GM19328 (cell line): ENCODE data around the gene DHX8.

Experiments
- ATAC-seq: cut with Tn5 transposase; IDR thresholded peaks from one replicate; pipeline ENCODE4 v1.9.1; 2021; ENCODE audit warnings: mild to moderate bottlenecking, moderate library complexity; ENCODE audit not compliant: unreplicated experiment

Gene DHX8

DNA sequence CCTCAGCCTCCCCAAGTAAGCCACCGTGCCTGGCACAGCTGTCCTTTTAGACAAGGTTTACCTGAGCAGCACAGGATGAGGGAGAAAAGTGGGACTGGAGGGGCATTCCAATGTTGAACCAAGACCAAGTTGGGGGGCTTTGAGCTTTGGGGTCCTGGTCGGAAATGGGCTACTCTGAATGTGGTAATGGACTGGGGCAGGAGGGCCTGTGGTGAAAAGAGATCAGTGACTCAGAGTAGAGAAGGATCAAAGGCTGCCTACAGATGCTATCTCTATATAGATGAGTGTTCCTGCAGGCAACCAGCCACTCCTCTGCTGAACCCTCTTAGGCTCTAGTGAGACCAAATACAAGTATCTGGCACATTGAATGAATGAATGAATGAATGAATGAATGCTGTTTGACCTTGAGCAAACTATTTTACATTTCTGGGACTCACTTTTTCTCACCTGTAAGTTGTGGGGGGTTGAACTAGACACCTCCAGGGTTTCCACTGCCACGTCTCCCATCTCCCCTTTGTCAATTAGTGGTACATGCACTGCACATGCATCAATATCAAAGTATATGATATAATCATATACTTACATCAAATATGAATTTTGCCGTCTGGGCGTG, 88.7 kb downstream of the DHX8 start:
- ATAC-seq, result no peak

DNA sequence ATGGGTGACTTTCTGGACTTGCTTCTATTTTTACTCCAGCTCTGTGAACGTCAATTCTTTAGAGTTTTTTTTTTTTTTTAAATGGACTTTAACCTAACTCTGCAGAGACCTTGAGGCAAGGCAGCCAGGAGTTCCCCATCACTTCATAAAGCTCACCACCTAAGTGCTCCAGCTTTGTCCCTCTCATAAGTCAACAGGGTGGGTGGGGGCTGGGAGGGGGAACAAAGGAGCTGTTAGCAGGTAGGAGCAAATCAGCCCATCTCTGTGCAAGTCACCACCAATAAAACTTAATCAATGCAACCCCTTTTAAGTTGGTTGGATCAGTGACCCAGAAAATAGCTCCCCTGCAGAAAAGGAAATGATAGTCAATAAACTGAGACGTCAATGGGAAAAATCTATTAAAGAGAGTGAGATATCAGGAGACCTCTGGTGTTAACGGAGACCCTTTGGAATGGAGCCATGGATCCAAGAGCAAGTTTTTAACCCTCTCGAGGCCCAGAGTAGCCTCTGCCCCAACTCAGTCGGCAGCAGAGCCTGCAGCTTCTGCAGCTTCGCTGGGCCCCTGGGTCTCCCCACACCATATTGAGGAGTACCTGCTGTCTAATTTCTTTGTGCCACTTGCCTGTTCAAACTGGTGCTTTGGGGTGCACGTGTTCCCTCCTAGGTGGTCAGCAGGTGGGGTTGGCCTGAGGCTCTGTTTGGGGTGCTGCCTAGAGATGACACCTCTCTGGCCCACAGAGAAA, 90.0 kb downstream of the DHX8 start:
- ATAC-seq, result no peak

DNA sequence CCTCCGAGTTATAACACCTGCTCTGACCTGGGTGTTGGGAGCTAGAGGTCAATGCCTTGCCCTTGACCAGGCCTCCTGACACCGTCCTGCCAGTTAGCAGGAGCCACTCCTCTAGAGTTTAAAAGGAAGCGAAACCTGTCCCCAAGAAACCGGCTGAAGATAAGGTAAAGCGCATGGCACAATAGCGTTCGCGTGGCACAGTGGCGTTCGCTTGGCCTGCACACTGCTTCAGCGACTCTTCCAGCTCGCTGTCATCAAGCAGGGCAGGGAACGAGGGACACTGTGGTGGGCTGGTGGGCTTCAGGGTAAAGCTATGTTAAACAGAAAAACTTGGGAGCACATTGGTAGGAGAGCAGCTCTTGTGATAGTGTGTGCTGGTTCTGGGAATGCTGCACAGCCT, 90.6 kb downstream of the DHX8 start:
- ATAC-seq, result no peak

DNA sequence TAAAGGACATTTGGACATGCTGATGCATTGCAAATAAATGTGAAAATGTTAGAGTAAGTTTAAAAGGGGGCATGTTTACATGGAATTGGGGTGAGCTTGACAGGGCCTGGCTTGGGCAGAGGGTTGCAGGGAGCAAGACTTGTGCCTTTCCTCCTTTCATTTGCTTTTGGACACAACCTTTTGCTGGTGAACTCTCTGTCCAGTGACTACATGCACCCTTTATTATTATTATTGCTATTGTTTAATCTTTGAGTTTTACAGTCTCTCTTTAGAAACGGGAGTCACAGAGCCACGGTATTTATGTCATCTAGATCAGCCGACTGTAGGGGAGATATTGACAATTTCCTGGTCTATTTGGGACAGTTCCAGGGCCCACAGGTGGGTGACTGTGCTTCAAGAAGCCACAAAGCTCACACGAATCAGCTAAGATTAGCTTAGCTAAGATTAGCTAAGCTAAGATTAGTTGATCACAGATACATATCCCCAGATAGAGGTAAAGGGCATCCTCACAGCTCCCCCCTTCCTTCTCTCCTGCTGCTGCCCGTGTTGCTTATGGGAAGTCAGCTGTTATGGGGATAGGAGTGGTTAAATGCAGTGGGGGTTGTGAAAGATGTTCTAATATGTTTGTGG, 91.2 kb downstream of the DHX8 start:
- no peak for ATAC-seq
